ENCODE data around the gene DMRTC2. TPM values are rescaled to one million over a fixed set of nuclear protein-coding genes. Genes with fewer than 3 reads are reported as not detected.
A peak's percentile ranks its signal among the peaks of the same experiment; 100 is the strongest.

The DMRTC2 gene
- total RNA-seq, 1 experiment from 2014 or later, result not detected

- BruUV-seq (replicated peaks), result no TSS peak
- Mint-ChIP-seq H3K36me3 (ENCODE audit: insufficient read depth, unreplicated experiment) (peaks cover 75% of the 10 kb centered on the region), H3K9me3 (ENCODE audit: unreplicated experiment) (no peaks in the 10 kb centered on the region), H3K4me3 (ENCODE audit: unreplicated experiment) (peak overlapping the region; percentile 82), H3K4me1 (ENCODE audit: insufficient read depth, unreplicated experiment) (peaks cover 20% of the 10 kb centered on the region), H3K27me3 (ENCODE audit: insufficient read depth, unreplicated experiment) (no peaks in the 10 kb centered on the region), H3K27ac (ENCODE audit: low read depth, unreplicated experiment) (peak overlapping the region; percentile 97)
- ChIA-PET CTCF (interaction anchor here (0.6 to 6.2 kb wide), 5 partner anchors 10 to 597 kb away, joined by 3 to 32 read pairs (median 4); no protein-coding TSS in a partner anchor), POLR2A (interaction anchor here (6.6 to 7.7 kb wide), 2 partner anchors 11 to 23 kb away, joined by 125 to 134 read pairs; partner anchors contain the start of genes ARHGEF1 and CD79A)
- no peak for DNase-seq (ENCODE audit: unreplicated experiment)
- TF ChIP-seq CTCF (IDR thresholded peaks at IDR 0.05; ENCODE audit: unreplicated experiment), result no peak
- intact Hi-C loops (cut with micrococcal nuclease), result no loop called here
Measured at GRCh38 chr19:41862445-41862986, 17.7 kb downstream of the DMRTC2 start.

DNA sequence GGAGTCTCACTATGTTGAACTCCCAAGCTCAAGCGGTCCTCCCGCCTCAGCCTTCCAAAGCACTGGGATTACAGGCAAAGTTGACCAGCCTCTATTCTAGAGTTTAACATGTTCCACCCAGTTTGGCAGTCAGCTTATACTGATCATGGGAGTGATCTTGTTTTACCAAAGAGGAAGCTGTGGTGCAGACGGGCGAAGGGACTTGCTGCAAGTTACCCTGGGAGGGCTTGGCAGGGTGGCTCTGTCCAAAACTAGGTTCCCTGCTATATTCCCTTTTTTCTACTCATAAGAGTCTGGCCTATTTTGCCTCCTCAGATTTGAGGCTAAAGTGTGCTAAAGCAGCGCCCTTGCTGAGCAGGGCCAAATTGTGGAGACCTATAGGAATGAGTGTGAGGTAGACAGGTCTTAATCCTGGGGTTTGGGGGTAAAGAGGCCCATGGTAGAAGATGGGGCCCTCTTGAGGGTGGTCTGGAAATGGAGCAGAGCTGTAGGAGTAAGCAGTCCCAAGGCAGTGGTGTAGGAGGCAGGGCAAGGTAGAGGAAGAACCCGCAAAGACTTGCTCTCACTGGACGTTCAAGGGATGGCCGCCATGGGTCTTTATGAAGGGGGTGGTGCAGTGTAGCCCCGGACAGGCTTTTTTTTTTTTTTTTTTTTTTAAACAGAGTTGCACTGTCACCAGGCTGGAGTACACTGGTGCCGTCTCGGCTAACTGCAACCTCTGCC is 18.5 kb downstream of the DMRTC2 start:
- H3K4me3 Mint-ChIP-seq (ENCODE audit: unreplicated experiment), result peak overlapping the region; percentile 82
- H3K27ac Mint-ChIP-seq (ENCODE audit: low read depth, unreplicated experiment), result no peak overlapping the region
- DNase-seq (ENCODE audit: unreplicated experiment), result no peak
- ChIA-PET POLR2A (interaction anchor here (0.6 to 7.7 kb wide), 3 partner anchors 10 to 804 kb away, joined by 3 to 134 read pairs (median 125); partner anchors contain the start of genes ARHGEF1 and CD79A), CTCF (interaction anchor here (0.7 to 6.2 kb wide), 3 partner anchors 9 to 598 kb away, joined by 3 to 32 read pairs (median 3); no protein-coding TSS in a partner anchor)
- intact Hi-C loops (cut with micrococcal nuclease), result no loop called here
- no TSS peak for BruUV-seq (replicated peaks)
- H3K9me3 Mint-ChIP-seq (ENCODE audit: unreplicated experiment), result no peaks in the 10 kb centered on the region
- peaks cover 84% of the 10 kb centered on the region for H3K36me3 Mint-ChIP-seq (ENCODE audit: insufficient read depth, unreplicated experiment)
- peaks cover 28% of the 10 kb centered on the region for H3K4me1 Mint-ChIP-seq (ENCODE audit: insufficient read depth, unreplicated experiment)
- H3K27me3 Mint-ChIP-seq (ENCODE audit: insufficient read depth, unreplicated experiment), result no peaks in the 10 kb centered on the region
- no peak for TF ChIP-seq CTCF (IDR thresholded peaks at IDR 0.05; ENCODE audit: unreplicated experiment)

- BruUV-seq (replicated peaks), result no TSS peak
- peak overlapping the region; percentile 32 for H3K4me3 Mint-ChIP-seq (ENCODE audit: unreplicated experiment)
- intact Hi-C loops (cut with micrococcal nuclease), result no loop called here
- no peaks in the 10 kb centered on the region for H3K27me3 Mint-ChIP-seq (ENCODE audit: insufficient read depth, unreplicated experiment)
- POLR2A ChIA-PET, result interaction anchor here (6.6 to 7.7 kb wide), 2 partner anchors 9 to 21 kb away, joined by 125 to 134 read pairs; partner anchors contain the start of genes ARHGEF1 and CD79A
- no peak for TF ChIP-seq CTCF (IDR thresholded peaks at IDR 0.05; ENCODE audit: unreplicated experiment)
- CTCF ChIA-PET, result interaction anchor here (0.6 to 0.7 kb wide), 2 partner anchors 9 to 10 kb away, joined by 3 read pairs; no protein-coding TSS in a partner anchor
- no peak overlapping the region for H3K27ac Mint-ChIP-seq (ENCODE audit: low read depth, unreplicated experiment)
- no peaks in the 10 kb centered on the region for H3K9me3 Mint-ChIP-seq (ENCODE audit: unreplicated experiment)
- peaks cover 28% of the 10 kb centered on the region for H3K4me1 Mint-ChIP-seq (ENCODE audit: insufficient read depth, unreplicated experiment)
- DNase-seq (ENCODE audit: unreplicated experiment), result no peak
- peaks cover 94% of the 10 kb centered on the region for H3K36me3 Mint-ChIP-seq (ENCODE audit: insufficient read depth, unreplicated experiment)
Measured at GRCh38 chr19:41864374-41864773, 19.5 kb downstream of the DMRTC2 start.

- DNase-seq (ENCODE audit: unreplicated experiment), result no peak
- intact Hi-C loops (cut with micrococcal nuclease), result no loop called here
- Mint-ChIP-seq H3K27ac (ENCODE audit: low read depth, unreplicated experiment) (peak overlapping the region; percentile 61), H3K36me3 (ENCODE audit: insufficient read depth, unreplicated experiment) (peaks cover 100% of the 10 kb centered on the region), H3K4me1 (ENCODE audit: insufficient read depth, unreplicated experiment) (peaks cover 28% of the 10 kb centered on the region), H3K4me3 (ENCODE audit: unreplicated experiment) (no peak overlapping the region), H3K9me3 (ENCODE audit: unreplicated experiment) (no peaks in the 10 kb centered on the region), H3K27me3 (ENCODE audit: insufficient read depth, unreplicated experiment) (no peaks in the 10 kb centered on the region)
- POLR2A ChIA-PET, result interaction anchor here (0.6 to 7.7 kb wide), 3 partner anchors 8 to 1164 kb away, joined by 3 to 125 read pairs (median 3); partner anchors contain the start of gene ARHGEF1
- no TSS peak for BruUV-seq (replicated peaks)
- CTCF ChIA-PET, result interaction anchor here (0.7 to 1.0 kb wide), 2 partner anchors 30 to 168 kb away, joined by 4 to 6 read pairs; no protein-coding TSS in a partner anchor
- no peak for TF ChIP-seq CTCF (IDR thresholded peaks at IDR 0.05; ENCODE audit: unreplicated experiment)
Measured at GRCh38 chr19:41866284-41866683, 21.4 kb downstream of the DMRTC2 start.
